ENCODE results near the gene TBC1D12. TPM values are rescaled to one million over a fixed set of nuclear protein-coding genes. Genes with fewer than 3 reads are reported as not detected.

Gene TBC1D12
- total RNA-seq, 1 donor from 2014 or later, result 6.9 TPM

GRCh38 chr10:94440096-94440495 lies 37.8 kb downstream of the TBC1D12 start:
- no peaks in the 10 kb centered on the region for H3K27me3 ChIP-seq
- no peaks in the 10 kb centered on the region for H4K20me1 ChIP-seq (ENCODE audit: low read depth)
- Mint-ChIP-seq H3K27ac (no peak overlapping the region), H3K4me3 (no peak overlapping the region), H3K9me3 (peaks cover 14% of the 10 kb centered on the region), H3K27me3 (ENCODE audit: insufficient read depth, low read depth) (no peaks in the 10 kb centered on the region), H3K36me3 (peaks cover 5% of the 10 kb centered on the region), H3K4me1 (no peaks in the 10 kb centered on the region)
- H3K4me2 ChIP-seq, result no peak overlapping the region
- H3K27ac ChIP-seq, result no peak overlapping the region
- no peaks in the 10 kb centered on the region for H3K4me1 ChIP-seq
- no peaks in the 10 kb centered on the region for H3K36me3 ChIP-seq
- no peak overlapping the region for H3K9ac ChIP-seq
- TF ChIP-seq EZH2phosphoT487 (IDR thresholded peaks at IDR 0.05) (no peak), CTCF (IDR thresholded peaks at IDR 0.05) (no peak), EZH2 (IDR thresholded peaks at IDR 0.05) (no peak)
- H3K79me2 ChIP-seq (ENCODE audit: low read depth), result no peaks in the 10 kb centered on the region
- DNase-seq (ENCODE audit: low spot score), result no peak
- H3K9me3 ChIP-seq (ENCODE audit: low read depth), result no peaks in the 10 kb centered on the region
- H3F3A ChIP-seq (ENCODE audit: low read depth), result no peaks in the 10 kb centered on the region
- no peak overlapping the region for H2AFZ ChIP-seq (replicated peaks)
- no peak overlapping the region for H3K4me3 ChIP-seq

- Mint-ChIP-seq H3K27ac (no peak overlapping the region), H3K4me3 (no peak overlapping the region), H3K9me3 (no peaks in the 10 kb centered on the region), H3K4me1 (no peaks in the 10 kb centered on the region), H3K27me3 (ENCODE audit: insufficient read depth, low read depth) (no peaks in the 10 kb centered on the region), H3K36me3 (no peaks in the 10 kb centered on the region)
- Histone ChIP-seq H3K4me3 (no peak overlapping the region), H3F3A (ENCODE audit: low read depth) (no peaks in the 10 kb centered on the region), H2AFZ (replicated peaks) (no peak overlapping the region), H3K27me3 (no peaks in the 10 kb centered on the region), H3K36me3 (no peaks in the 10 kb centered on the region), H3K79me2 (ENCODE audit: low read depth) (no peaks in the 10 kb centered on the region), H4K20me1 (ENCODE audit: low read depth) (no peaks in the 10 kb centered on the region), H3K4me1 (no peaks in the 10 kb centered on the region), H3K27ac (no peak overlapping the region), H3K9me3 (ENCODE audit: low read depth) (no peaks in the 10 kb centered on the region), H3K9ac (no peak overlapping the region), H3K4me2 (no peak overlapping the region)
- TF ChIP-seq EZH2 (IDR thresholded peaks at IDR 0.05), result no peak
- TF ChIP-seq EZH2phosphoT487 (IDR thresholded peaks at IDR 0.05), result no peak
- TF ChIP-seq CTCF (IDR thresholded peaks at IDR 0.05), result no peak
- DNase-seq (ENCODE audit: low spot score), result no peak
Measured at GRCh38 chr10:94443047-94443446, 40.7 kb downstream of the TBC1D12 start.

- Mint-ChIP-seq H3K4me3 (no peak overlapping the region), H3K9me3 (no peaks in the 10 kb centered on the region), H3K27me3 (ENCODE audit: insufficient read depth, low read depth) (no peaks in the 10 kb centered on the region), H3K4me1 (no peaks in the 10 kb centered on the region), H3K36me3 (no peaks in the 10 kb centered on the region), H3K27ac (no peak overlapping the region)
- Histone ChIP-seq H3K9ac (no peak overlapping the region), H3K4me1 (no peaks in the 10 kb centered on the region), H3K4me3 (no peak overlapping the region), H4K20me1 (ENCODE audit: low read depth) (no peaks in the 10 kb centered on the region), H2AFZ (replicated peaks) (no peak overlapping the region), H3K36me3 (no peaks in the 10 kb centered on the region), H3F3A (ENCODE audit: low read depth) (no peaks in the 10 kb centered on the region), H3K4me2 (no peak overlapping the region), H3K79me2 (ENCODE audit: low read depth) (no peaks in the 10 kb centered on the region), H3K27ac (no peak overlapping the region), H3K9me3 (ENCODE audit: low read depth) (no peaks in the 10 kb centered on the region), H3K27me3 (no peaks in the 10 kb centered on the region)
- no peak for DNase-seq (ENCODE audit: low spot score)
- TF ChIP-seq EZH2phosphoT487 (IDR thresholded peaks at IDR 0.05) (no peak), EZH2 (IDR thresholded peaks at IDR 0.05) (no peak), CTCF (IDR thresholded peaks at IDR 0.05) (no peak)
Measured at GRCh38 chr10:94443549-94443948, 41.2 kb downstream of the TBC1D12 start.

All from neural progenitor cell (in vitro differentiated cells).